HL-60 (cell line): ENCODE results near the gene ARSJ.

Experiments used
- DNase-seq, 2 experiments: peaks; one replicate each; pipeline ENCODE4 v3.0.0-alpha.2; 2010 to 2020; ENCODE audit warnings: low read depth in 1 of 2, low spot score in 1 of 2
- H3K27ac ChIP-seq: fragments of 250-450 bp; sonication (Bioruptor Pico); replicated peaks from 2 replicates; pipeline ENCODE4 v1.5.1; 2020; ENCODE audit warnings: mild to moderate bottlenecking, moderate library complexity
- H3K27me3 ChIP-seq: fragments of 250-450 bp; sonication (Bioruptor Pico); 2 replicates; pipeline ENCODE4 v1.5.1; 2021; ENCODE audit warnings: mild to moderate bottlenecking, moderate library complexity; ENCODE audit not compliant: insufficient read depth, poor library complexity, severe bottlenecking
- H3K4me3 ChIP-seq: replicated peaks from 2 replicates; pipeline ENCODE4 v1.5.1; 2011; ENCODE audit warnings: mild to moderate bottlenecking, control low read depth, low read length; ENCODE audit not compliant: insufficient read depth
- CTCF ChIP-seq: IDR thresholded peaks from one replicate; pipeline ENCODE4 v1.5.1; 2011; ENCODE audit warnings: low read length, control low read depth, inconsistent platforms; ENCODE audit not compliant: insufficient read depth
- GABPA ChIP-seq: IDR thresholded peaks from 2 replicates; pipeline ENCODE4 v1.6.1; 2012; ENCODE audit warnings: low read depth
- POLR2AphosphoS5 ChIP-seq: IDR thresholded peaks from 2 replicates; pipeline ENCODE4 v1.6.1; 2012; ENCODE audit warnings: low read depth
- REST ChIP-seq: IDR thresholded peaks from 2 replicates; pipeline ENCODE4 v1.6.1; 2012; ENCODE audit warnings: low read depth; ENCODE audit not compliant: insufficient replicate concordance
- SPI1 ChIP-seq: IDR thresholded peaks from 2 replicates; pipeline ENCODE4 v1.6.1; 2012; ENCODE audit warnings: low read depth, mild to moderate bottlenecking, borderline replicate concordance

ARSJ gene

GRCh38 chr4:113978105-113978504, 1.3 kb downstream of the ARSJ start:
- DNase-seq, result no peak
- TF ChIP-seq REST (no peak), POLR2AphosphoS5 (no peak), SPI1 (no peak), CTCF (no peak), GABPA (no peak)
- no peak overlapping the region for H3K4me3 ChIP-seq
- H3K27ac ChIP-seq, result no peak overlapping the region
- peaks cover 13% of the 10 kb centered on the region for H3K27me3 ChIP-seq

GRCh38 chr4:113977526-113977855, 2.0 kb downstream of the ARSJ start:
- no peak for DNase-seq
- TF ChIP-seq REST (no peak), GABPA (no peak), SPI1 (no peak), CTCF (no peak), POLR2AphosphoS5 (no peak)
- H3K4me3 ChIP-seq, result no peak overlapping the region
- H3K27me3 ChIP-seq, result peaks cover 13% of the 10 kb centered on the region
- no peak overlapping the region for H3K27ac ChIP-seq

- Histone ChIP-seq H3K27ac (no peak overlapping the region), H3K27me3 (peaks cover 13% of the 10 kb centered on the region), H3K4me3 (no peak overlapping the region)
- TF ChIP-seq REST, result no peak
- DNase-seq, result no peak
Measured at GRCh38 chr4:113976741-113977525, 2.5 kb downstream of the ARSJ start.

GRCh38 chr4:113975578-113975977, 3.9 kb downstream of the ARSJ start:
- no peak overlapping the region for H3K4me3 ChIP-seq
- no peak for DNase-seq
- H3K27me3 ChIP-seq, result peaks cover 13% of the 10 kb centered on the region
- no peak overlapping the region for H3K27ac ChIP-seq
- TF ChIP-seq SPI1 (no peak), GABPA (no peak), CTCF (no peak), REST (no peak)
